A673 (cell line): Measurements from ENCODE around the gene WWC1. TPM values are rescaled to one million over a fixed set of nuclear protein-coding genes. Genes with fewer than 3 reads are reported as not detected.

Source experiments
- BruUV-seq: library from RNA; stranded (reverse); fragments of 400-500 nt; replicated peaks from 2 replicates; lab custom pipeline; 2021; lab: Mats Ljungman, UMichigan
- CTCF ChIA-PET: fragments of 300-600 bp; sonication (Branson Sonifier 250); formaldehyde crosslinking; loops from one replicate; lab custom pipeline; 2022; ENCODE audit warnings: antibody characterized with exemption; lab: Charles Lee
- POLR2A ChIA-PET: fragments of 300-600 bp; sonication (Branson Sonifier 250); formaldehyde crosslinking; loops from one replicate; lab custom pipeline; 2022; ENCODE audit warnings: antibody characterized with exemption; ENCODE audit not compliant: low non-redundant PET; lab: Charles Lee
- DNase-seq: peaks from one replicate; pipeline ENCODE4 v3.0.0-alpha.2; 2015; ENCODE audit warnings: low spot score
- H3K27ac ChIP-seq: fragments of 200-600 bp; sonication (generic); 2 replicates; pipeline ENCODE4 v1.5.1; 2016; ENCODE audit warnings: mixed run types, low read depth, mild to moderate bottlenecking, mixed read lengths, antibody characterized with exemption, low read length; ENCODE audit not compliant: poor library complexity, severe bottlenecking
- H3K27me3 ChIP-seq: fragments of 200-600 bp; sonication (generic); replicated peaks from 2 replicates; pipeline ENCODE4 v1.6.1; 2017; ENCODE audit warnings: mixed run types, low read depth, mild to moderate bottlenecking, mixed read lengths, antibody characterized with exemption, low read length; ENCODE audit not compliant: insufficient read depth, poor library complexity
- H3K36me3 ChIP-seq: fragments of 200-600 bp; sonication (generic); 2 replicates; pipeline ENCODE4 v1.6.1; 2016; ENCODE audit warnings: mixed run types, mild to moderate bottlenecking, mixed read lengths, antibody characterized with exemption, low read length; ENCODE audit not compliant: insufficient read depth, poor library complexity, severe bottlenecking
- H3K4me1 ChIP-seq: fragments of 200-600 bp; sonication (generic); 2 replicates; pipeline ENCODE4 v1.6.1; 2017; ENCODE audit warnings: mixed run types, mild to moderate bottlenecking, mixed read lengths, antibody characterized with exemption, low read length; ENCODE audit not compliant: insufficient read depth, poor library complexity, severe bottlenecking
- H3K4me3 ChIP-seq: fragments of 200-600 bp; sonication (generic); 2 replicates; pipeline ENCODE4 v1.5.1; 2016; ENCODE audit warnings: low read depth, mixed run types, mild to moderate bottlenecking, mixed read lengths, low read length; ENCODE audit not compliant: poor library complexity, severe bottlenecking
- H3K9me3 ChIP-seq: fragments of 200-600 bp; sonication (generic); 2 replicates; pipeline ENCODE4 v1.6.1; 2016; ENCODE audit warnings: mixed run types, low read depth, mild to moderate bottlenecking, mixed read lengths, antibody characterized with exemption, low read length; ENCODE audit not compliant: poor library complexity, severe bottlenecking
- EZH2 ChIP-seq: fragments of 200-600 bp; sonication (generic); IDR thresholded peaks from 2 replicates; pipeline ENCODE4 v1.6.1; 2017; ENCODE audit warnings: borderline replicate concordance, low read depth, mild to moderate bottlenecking, mixed read lengths, antibody characterized with exemption, low read length; ENCODE audit not compliant: poor library complexity, severe bottlenecking
- intact Hi-C: fragments of 100-400 bp; cut with micrococcal nuclease; formaldehyde crosslinking; loops from one replicate; pipeline ENCODE4 v1.10.0; 2022; ENCODE audit not compliant: unreplicated experiment
- total RNA-seq: library from RNA; stranded (reverse); gene quantifications from 2 replicates; pipeline ENCODE4 v1.2.3, GENCODE V29; 2021
- TF ChIP-seq, protein P1 (sequence below): fragments of 300-800, 200-600 bp; sonication (generic); conservative IDR thresholded peaks from 2 replicates; pipeline ENCODE4 v1.5.1; 2017; ENCODE audit warnings: low read depth, mild to moderate bottlenecking, antibody characterized with exemption, low read length, moderate library complexity, mixed read lengths

The WWC1 gene
- total RNA-seq, 1 experiment from 2014 or later: 8.8 TPM

DNA sequence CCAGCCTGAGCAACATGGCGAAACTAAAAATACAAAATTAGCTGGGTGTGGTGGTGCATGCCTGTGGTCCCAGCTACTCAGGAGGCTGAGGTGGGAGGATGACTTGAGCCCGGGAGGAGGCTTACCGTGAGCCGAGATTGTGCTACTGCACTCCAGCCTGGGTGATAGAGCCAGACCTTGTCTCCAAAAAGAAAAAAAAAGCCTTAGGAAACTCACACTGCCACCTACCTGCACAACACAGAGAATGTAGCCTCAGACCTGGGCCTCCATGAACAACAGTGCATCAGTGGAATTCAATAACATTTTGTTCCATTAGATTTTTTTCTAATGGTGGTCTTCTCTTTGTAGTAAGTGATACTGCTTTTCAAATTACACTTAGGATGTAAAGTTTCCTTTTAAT, 131.0 kb downstream of the WWC1 start:
- ChIA-PET CTCF (no interaction called here), POLR2A (no interaction called here)
- Histone ChIP-seq H3K27me3 (no peaks in the 10 kb centered on the region), H3K4me3 (no peak overlapping the region), H3K36me3 (no peaks in the 10 kb centered on the region), H3K4me1 (peaks cover 17% of the 10 kb centered on the region), H3K27ac (no peak overlapping the region), H3K9me3 (no peaks in the 10 kb centered on the region)
- intact Hi-C loops: no loop called here
- DNase-seq: no peak
- no TSS peak for BruUV-seq
- TF ChIP-seq EZH2: no peak
- TF ChIP-seq, protein P1, sequence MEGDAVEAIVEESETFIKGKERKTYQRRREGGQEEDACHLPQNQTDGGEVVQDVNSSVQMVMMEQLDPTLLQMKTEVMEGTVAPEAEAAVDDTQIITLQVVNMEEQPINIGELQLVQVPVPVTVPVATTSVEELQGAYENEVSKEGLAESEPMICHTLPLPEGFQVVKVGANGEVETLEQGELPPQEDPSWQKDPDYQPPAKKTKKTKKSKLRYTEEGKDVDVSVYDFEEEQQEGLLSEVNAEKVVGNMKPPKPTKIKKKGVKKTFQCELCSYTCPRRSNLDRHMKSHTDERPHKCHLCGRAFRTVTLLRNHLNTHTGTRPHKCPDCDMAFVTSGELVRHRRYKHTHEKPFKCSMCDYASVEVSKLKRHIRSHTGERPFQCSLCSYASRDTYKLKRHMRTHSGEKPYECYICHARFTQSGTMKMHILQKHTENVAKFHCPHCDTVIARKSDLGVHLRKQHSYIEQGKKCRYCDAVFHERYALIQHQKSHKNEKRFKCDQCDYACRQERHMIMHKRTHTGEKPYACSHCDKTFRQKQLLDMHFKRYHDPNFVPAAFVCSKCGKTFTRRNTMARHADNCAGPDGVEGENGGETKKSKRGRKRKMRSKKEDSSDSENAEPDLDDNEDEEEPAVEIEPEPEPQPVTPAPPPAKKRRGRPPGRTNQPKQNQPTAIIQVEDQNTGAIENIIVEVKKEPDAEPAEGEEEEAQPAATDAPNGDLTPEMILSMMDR: no peak

DNA sequence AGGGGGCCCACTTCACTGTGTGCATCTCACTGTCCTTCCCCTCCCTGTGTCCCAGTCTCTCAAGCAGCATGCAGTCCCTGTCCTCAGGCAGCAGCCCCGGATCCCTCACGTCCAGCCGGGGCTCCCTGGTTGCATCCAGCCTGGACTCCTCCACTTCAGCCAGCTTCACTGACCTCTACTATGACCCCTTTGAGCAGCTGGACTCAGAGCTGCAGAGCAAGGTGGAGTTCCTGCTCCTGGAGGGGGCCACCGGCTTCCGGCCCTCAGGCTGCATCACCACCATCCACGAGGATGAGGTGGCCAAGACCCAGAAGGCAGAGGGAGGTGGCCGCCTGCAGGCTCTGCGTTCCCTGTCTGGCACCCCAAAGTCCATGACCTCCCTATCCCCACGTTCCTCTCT, 132.0 kb downstream of the WWC1 start:
- ChIA-PET CTCF (no interaction called here), POLR2A (no interaction called here)
- Histone ChIP-seq H3K4me1 (peaks cover 17% of the 10 kb centered on the region), H3K9me3 (no peaks in the 10 kb centered on the region), H3K27ac (no peak overlapping the region), H3K36me3 (no peaks in the 10 kb centered on the region), H3K27me3 (no peaks in the 10 kb centered on the region), H3K4me3 (no peak overlapping the region)
- no TSS peak for BruUV-seq
- TF ChIP-seq, protein P1: no peak
- TF ChIP-seq EZH2: no peak
- no peak for DNase-seq
- intact Hi-C loops: no loop called here

DNA sequence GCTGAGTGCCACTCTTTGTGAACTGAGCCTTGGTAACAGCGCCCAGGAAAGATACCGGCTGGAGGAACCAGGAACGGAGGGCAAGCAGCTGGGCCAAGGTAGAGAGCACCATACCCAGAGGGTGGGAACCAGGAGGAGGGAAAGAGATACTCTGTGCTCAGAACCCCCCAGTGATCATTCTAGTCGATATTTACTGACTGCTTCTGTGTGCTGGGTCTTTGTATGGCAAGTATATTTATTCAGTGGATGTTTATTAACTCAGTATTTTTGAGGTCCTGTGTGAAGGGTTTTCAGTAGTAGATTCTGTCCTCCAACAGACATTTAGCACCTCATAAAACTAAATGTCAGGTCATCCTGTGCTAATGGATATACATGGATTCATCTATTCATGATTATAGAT, 132.5 kb downstream of the WWC1 start:
- TF ChIP-seq EZH2: no peak
- TF ChIP-seq, protein P1: no peak
- H3K36me3 ChIP-seq: no peaks in the 10 kb centered on the region
- no peak for DNase-seq
- H3K4me1 ChIP-seq: peaks cover 17% of the 10 kb centered on the region
- POLR2A ChIA-PET: no interaction called here
- no peaks in the 10 kb centered on the region for H3K9me3 ChIP-seq
- no peak overlapping the region for H3K27ac ChIP-seq
- intact Hi-C loops: no loop called here
- BruUV-seq: no TSS peak
- no peak overlapping the region for H3K4me3 ChIP-seq
- CTCF ChIA-PET: no interaction called here
- H3K27me3 ChIP-seq: no peaks in the 10 kb centered on the region
